SH-SY5Y (cell line): ENCODE measurements around the gene HLCS.

Source experiments
- GATA2 ChIP-seq: IDR thresholded peaks from 2 replicates; pipeline ENCODE4 v1.6.1; 2011; ENCODE audit warnings: mild to moderate bottlenecking, low read depth, low read length
- GATA3 ChIP-seq: IDR thresholded peaks from 2 replicates; pipeline ENCODE4 v1.6.1; 2011; ENCODE audit warnings: low read depth, mild to moderate bottlenecking, low read length, moderate library complexity

DNA sequence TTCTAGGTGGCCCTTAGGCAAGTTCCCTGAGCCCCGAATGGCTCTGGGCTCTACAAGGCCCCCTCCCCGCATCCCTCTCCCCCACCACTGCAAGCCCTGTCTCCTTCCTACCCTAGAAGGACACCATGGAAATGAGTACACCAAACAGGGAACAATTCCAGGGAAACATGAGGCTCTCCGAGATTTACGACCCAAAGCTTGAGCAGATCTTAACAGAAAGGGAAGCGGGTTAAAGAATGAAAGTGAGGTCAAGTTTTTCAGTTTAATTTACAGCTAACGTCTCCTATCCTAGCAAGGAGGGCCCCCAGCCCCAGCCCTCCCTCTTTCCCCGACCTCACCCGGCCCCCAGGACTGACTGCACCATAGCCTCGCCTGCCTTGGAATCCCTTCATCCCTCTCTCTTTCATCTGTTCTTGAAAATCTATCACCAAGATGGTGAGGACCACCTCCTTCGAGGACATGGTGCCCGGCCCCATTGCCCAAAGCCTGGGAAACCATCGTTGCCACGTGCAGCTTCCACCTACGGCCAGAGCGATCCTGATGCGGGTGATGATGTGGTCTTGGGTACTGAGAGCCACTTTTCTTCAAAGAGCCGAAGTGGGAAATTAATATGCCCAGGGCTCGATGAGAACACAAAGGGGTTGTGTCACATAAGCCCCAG is 237.0 kb downstream of the HLCS start:
- no peak for TF ChIP-seq GATA3
- no peak for TF ChIP-seq GATA2
